GM12874 (cell line): ENCODE data around the gene DLGAP1.

Experiments used
- CTCF ChIP-seq: IDR thresholded peaks from 2 replicates; pipeline ENCODE4 v1.5.1; 2011; ENCODE audit warnings: low read depth, mild to moderate bottlenecking, control low read depth, low read length, moderate library complexity; ENCODE audit not compliant: insufficient read depth

Gene DLGAP1

GRCh38 chr18:4311136-4311535 lies 144.0 kb downstream of the DLGAP1 start:
- no peak for TF ChIP-seq CTCF

GRCh38 chr18:4309227-4309626 lies 145.9 kb downstream of the DLGAP1 start:
- no peak for TF ChIP-seq CTCF

- TF ChIP-seq CTCF: no peak
These were observed 146.5 kb downstream of the DLGAP1 start for GRCh38 chr18:4308576-4308975.

GRCh38 chr18:4299395-4299794 lies 155.7 kb downstream of the DLGAP1 start:
- no peak for TF ChIP-seq CTCF

- TF ChIP-seq CTCF: no peak
These were observed 161.8 kb downstream of the DLGAP1 start for GRCh38 chr18:4293337-4293736.

GRCh38 chr18:4292696-4293095 lies 162.4 kb downstream of the DLGAP1 start:
- TF ChIP-seq CTCF: no peak

GRCh38 chr18:4286256-4286655 lies 168.9 kb downstream of the DLGAP1 start:
- TF ChIP-seq CTCF: no peak

GRCh38 chr18:4285525-4285924 lies 169.6 kb downstream of the DLGAP1 start:
- TF ChIP-seq CTCF: no peak
